OCI-LY7 (cell line): ENCODE data around the gene SLC39A2. TPM values are rescaled to one million over a fixed set of nuclear protein-coding genes. Genes with fewer than 3 reads are reported as not detected.

Experiments used
- BruUV-seq: library from RNA; stranded (reverse); fragments of 400-500 nt; replicated peaks from 2 replicates; lab custom pipeline; 2021; lab: Mats Ljungman, UMichigan
- CTCF ChIA-PET: fragments of 300-600 bp; sonication (Branson Sonifier 250); formaldehyde crosslinking; loops from one replicate; lab custom pipeline; 2022; ENCODE audit warnings: antibody characterized with exemption; ENCODE audit not compliant: unreplicated experiment; lab: Charles Lee
- POLR2A ChIA-PET: fragments of 300-600 bp; sonication (Branson Sonifier 250); formaldehyde crosslinking; loops from one replicate; lab custom pipeline; 2022; ENCODE audit warnings: antibody characterized with exemption; lab: Charles Lee
- DNase-seq: peaks from one replicate; pipeline ENCODE4 v3.0.0-alpha.2; 2015; ENCODE audit warnings: low spot score
- H2AFZ ChIP-seq: fragments of 200-600 bp; sonication (generic), shearing (Covaris generic); 2 replicates; pipeline ENCODE4 v1.6.1; 2014; ENCODE audit warnings: mild to moderate bottlenecking, antibody characterized with exemption, low read length, moderate library complexity
- H3K27ac ChIP-seq: fragments of 200-600 bp; sonication (generic); 2 replicates; pipeline ENCODE4 v1.5.1; 2014; ENCODE audit warnings: mixed run types, low read depth, mild to moderate bottlenecking, moderate library complexity, low read length, inconsistent platforms; ENCODE audit not compliant: poor library complexity, severe bottlenecking
- H3K36me3 ChIP-seq: fragments of 200-600 bp; sonication (generic); 2 replicates; pipeline ENCODE4 v1.6.1; 2014; ENCODE audit warnings: mild to moderate bottlenecking, antibody characterized with exemption, low read length, moderate library complexity, mixed read lengths; ENCODE audit not compliant: insufficient read depth
- H3K4me1 ChIP-seq: fragments of 200-600 bp; sonication (generic); 2 replicates; pipeline ENCODE4 v1.5.1; 2014; ENCODE audit warnings: mild to moderate bottlenecking, low read length; ENCODE audit not compliant: insufficient read depth, poor library complexity, severe bottlenecking
- H3K4me2 ChIP-seq: fragments of 200-600 bp; sonication (generic); 2 replicates; pipeline ENCODE4 v1.6.1; 2014; ENCODE audit warnings: mild to moderate bottlenecking, low read length
- H3K4me3 ChIP-seq: fragments of 200-600 bp; sonication (generic); 2 replicates; pipeline ENCODE4 v1.5.1; 2014; ENCODE audit warnings: mild to moderate bottlenecking, low read depth, low read length; ENCODE audit not compliant: poor library complexity, severe bottlenecking
- H3K79me2 ChIP-seq: fragments of 200-600 bp; sonication (generic); 2 replicates; pipeline ENCODE4 v1.6.1; 2016; ENCODE audit warnings: low read depth, mild to moderate bottlenecking, low read length, moderate library complexity, mixed read lengths; ENCODE audit not compliant: insufficient read depth
- H3K9me2 ChIP-seq: fragments of 200-600 bp; sonication (generic); 2 replicates; pipeline ENCODE4 v1.6.1; 2016; ENCODE audit warnings: mild to moderate bottlenecking, low read length, mixed read lengths; ENCODE audit not compliant: insufficient read depth
- H3K9me3 ChIP-seq: fragments of 200-600 bp; sonication (generic); 2 replicates; pipeline ENCODE4 v1.6.1; 2014; ENCODE audit warnings: mild to moderate bottlenecking, mixed run types, low read length, mixed read lengths
- H4K20me1 ChIP-seq: fragments of 200-600 bp; sonication (generic); 2 replicates; pipeline ENCODE4 v1.6.1; 2014; ENCODE audit warnings: mild to moderate bottlenecking, antibody characterized with exemption, low read length, moderate library complexity, mixed read lengths; ENCODE audit not compliant: insufficient read depth
- CTCF ChIP-seq: fragments of 200-600 bp; sonication (generic); conservative IDR thresholded peaks from 2 replicates; pipeline ENCODE4 v1.5.1; 2014; ENCODE audit warnings: mild to moderate bottlenecking, antibody characterized with exemption, low read length, moderate library complexity, mixed read lengths
- EZH2phosphoT487 ChIP-seq: fragments of 200-600 bp; sonication (generic); IDR thresholded peaks from 2 replicates; pipeline ENCODE4 v1.6.1; 2018; ENCODE audit warnings: low read depth, borderline replicate concordance, mild to moderate bottlenecking, mixed run types, antibody characterized with exemption, low read length, moderate library complexity, mixed read lengths
- intact Hi-C: fragments of 100-400 bp; cut with micrococcal nuclease; formaldehyde crosslinking; loops from one replicate; pipeline ENCODE4 v1.10.0; 2022; ENCODE audit not compliant: unreplicated experiment
- total RNA-seq, 2 experiments: library from RNA; depleted of rRNA in 1 of 2; stranded (reverse); fragments of >200 nt in 1 of 2; shearing (Covaris generic) in 1 of 2; gene quantifications; 2 replicates each; pipeline ENCODE4 v1.2.3, GENCODE V29; 2014 to 2022

SLC39A2 gene
- total RNA-seq, 2 experiments from 2014 or later: 0.23 to 0.28 TPM

GRCh38 chr14:20998139-20998538, 954 bp upstream of the SLC39A2 start:
- Histone ChIP-seq H2AFZ (no peak overlapping the region), H3K79me2 (no peaks in the 10 kb centered on the region), H3K36me3 (peaks cover 46% of the 10 kb centered on the region), H3K4me3 (no peak overlapping the region), H3K9me3 (no peaks in the 10 kb centered on the region), H3K27ac (no peak overlapping the region), H3K4me1 (no peaks in the 10 kb centered on the region), H4K20me1 (no peaks in the 10 kb centered on the region), H3K4me2 (no peak overlapping the region), H3K9me2 (no peaks in the 10 kb centered on the region)
- DNase-seq: no peak
- BruUV-seq: no TSS peak
- POLR2A ChIA-PET: interaction anchor here (1.0 to 2.2 kb wide), 3 partner anchors 9 to 17 kb away, joined by 3 to 5 read pairs (median 3); no protein-coding TSS in a partner anchor
- CTCF ChIA-PET: no interaction called here
- TF ChIP-seq CTCF: no peak
- intact Hi-C loops: no loop called here

DNA sequence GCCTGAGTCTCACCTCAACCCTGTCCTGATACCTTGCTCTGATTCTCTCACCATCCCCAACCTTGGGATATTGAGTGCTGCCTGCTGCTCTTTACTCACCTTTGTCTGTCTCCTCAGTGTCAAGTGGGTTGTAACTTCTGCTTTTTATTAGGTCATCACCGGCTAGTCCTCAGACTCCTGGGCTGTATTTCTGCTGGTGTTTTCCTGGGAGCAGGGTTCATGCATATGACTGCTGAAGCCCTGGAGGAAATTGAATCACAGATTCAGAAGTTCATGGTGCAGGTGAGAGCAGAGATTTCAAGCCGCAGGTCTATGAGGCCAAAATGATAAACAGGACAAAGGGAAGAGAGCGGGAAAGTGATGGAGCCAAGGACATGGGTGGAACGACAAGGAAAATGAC, 498 bp downstream of the SLC39A2 start:
- H4K20me1 ChIP-seq: no peaks in the 10 kb centered on the region

DNA sequence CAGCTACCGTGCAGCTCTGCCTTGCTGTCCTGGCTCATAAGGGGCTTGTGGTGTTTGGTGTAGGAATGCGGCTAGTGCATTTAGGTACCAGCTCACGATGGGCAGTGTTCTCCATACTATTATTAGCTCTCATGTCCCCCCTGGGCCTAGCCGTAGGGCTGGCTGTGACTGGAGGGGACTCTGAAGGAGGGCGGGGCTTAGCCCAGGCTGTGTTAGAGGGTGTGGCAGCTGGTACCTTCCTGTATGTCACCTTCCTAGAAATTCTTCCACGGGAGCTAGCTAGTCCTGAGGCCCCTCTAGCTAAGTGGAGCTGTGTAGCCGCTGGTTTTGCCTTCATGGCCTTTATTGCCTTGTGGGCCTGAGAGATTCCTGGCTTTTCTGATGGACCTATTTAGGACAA, 2.1 kb downstream of the SLC39A2 start:
- no peak for DNase-seq
- Histone ChIP-seq H3K36me3 (peaks cover 15% of the 10 kb centered on the region), H4K20me1 (no peaks in the 10 kb centered on the region), H3K9me3 (no peaks in the 10 kb centered on the region), H3K4me1 (no peaks in the 10 kb centered on the region), H3K4me3 (no peak overlapping the region), H3K9me2 (no peaks in the 10 kb centered on the region), H3K27ac (no peak overlapping the region), H2AFZ (no peak overlapping the region), H3K4me2 (no peak overlapping the region), H3K79me2 (no peaks in the 10 kb centered on the region)
- TF ChIP-seq CTCF (no peak), EZH2phosphoT487 (no peak)
- BruUV-seq: no TSS peak
- ChIA-PET POLR2A (interaction anchor here (1.5 kb wide), 1 partner anchor 9 kb away, joined by 4 read pairs; no protein-coding TSS in a partner anchor), CTCF (no interaction called here)
- intact Hi-C loops: no loop called here

More for the DNA sequence above, 498 bp downstream of the SLC39A2 start:
- DNase-seq: no peak
- Histone ChIP-seq H3K79me2 (no peaks in the 10 kb centered on the region), H3K4me2 (no peak overlapping the region), H3K9me2 (no peaks in the 10 kb centered on the region), H2AFZ (no peak overlapping the region), H3K4me1 (no peaks in the 10 kb centered on the region), H3K36me3 (peaks cover 31% of the 10 kb centered on the region), H3K4me3 (no peak overlapping the region), H3K27ac (no peak overlapping the region), H3K9me3 (no peaks in the 10 kb centered on the region)
- TF ChIP-seq CTCF: no peak
- no peak for TF ChIP-seq EZH2phosphoT487
- POLR2A ChIA-PET: interaction anchor here (0.9 kb wide), 1 partner anchor 13 kb away, joined by 3 read pairs; no protein-coding TSS in a partner anchor
- CTCF ChIA-PET: no interaction called here
- intact Hi-C loops: no loop called here
- no TSS peak for BruUV-seq
